Breast epithelium (tissue), 3 donors: ENCODE results near the gene CDK14.

ENCODE experiments used
- POLR2A ChIP-seq: fragments of 450-650 bp; IDR thresholded peaks from one replicate; pipeline ENCODE4 v1.6.1; 2016; ENCODE audit warnings: antibody characterized with exemption, mild to moderate bottlenecking, moderate library complexity
- TF ChIP-seq, protein P1 (sequence below), 3 donors: fragments of 450-650 bp; IDR thresholded peaks; one replicate each; pipeline ENCODE4 v1.5.1; 2016 to 2017; ENCODE audit warnings: antibody characterized with exemption in 3 of 3, mild to moderate bottlenecking in 3 of 3, moderate library complexity in 3 of 3

DNA sequence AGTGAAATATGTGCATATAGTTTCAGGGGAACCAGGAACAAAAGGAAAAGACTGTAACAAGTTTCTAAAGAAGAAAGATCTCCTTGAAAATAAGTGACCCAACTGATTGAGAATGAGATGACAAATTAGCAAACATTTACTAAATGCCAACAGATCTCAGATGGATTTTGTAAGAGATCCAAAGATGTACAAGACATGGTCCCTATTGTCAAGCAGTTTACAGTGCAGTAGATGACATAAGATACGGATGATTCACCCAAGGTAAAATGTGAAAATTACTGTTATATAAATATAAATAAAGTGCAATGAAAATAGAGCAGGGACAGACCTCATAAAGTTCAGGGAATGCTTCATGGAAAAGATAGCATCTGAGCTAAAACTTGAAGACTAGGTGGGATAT lies 546.6 kb downstream of the CDK14 start:
- TF ChIP-seq, protein P1, sequence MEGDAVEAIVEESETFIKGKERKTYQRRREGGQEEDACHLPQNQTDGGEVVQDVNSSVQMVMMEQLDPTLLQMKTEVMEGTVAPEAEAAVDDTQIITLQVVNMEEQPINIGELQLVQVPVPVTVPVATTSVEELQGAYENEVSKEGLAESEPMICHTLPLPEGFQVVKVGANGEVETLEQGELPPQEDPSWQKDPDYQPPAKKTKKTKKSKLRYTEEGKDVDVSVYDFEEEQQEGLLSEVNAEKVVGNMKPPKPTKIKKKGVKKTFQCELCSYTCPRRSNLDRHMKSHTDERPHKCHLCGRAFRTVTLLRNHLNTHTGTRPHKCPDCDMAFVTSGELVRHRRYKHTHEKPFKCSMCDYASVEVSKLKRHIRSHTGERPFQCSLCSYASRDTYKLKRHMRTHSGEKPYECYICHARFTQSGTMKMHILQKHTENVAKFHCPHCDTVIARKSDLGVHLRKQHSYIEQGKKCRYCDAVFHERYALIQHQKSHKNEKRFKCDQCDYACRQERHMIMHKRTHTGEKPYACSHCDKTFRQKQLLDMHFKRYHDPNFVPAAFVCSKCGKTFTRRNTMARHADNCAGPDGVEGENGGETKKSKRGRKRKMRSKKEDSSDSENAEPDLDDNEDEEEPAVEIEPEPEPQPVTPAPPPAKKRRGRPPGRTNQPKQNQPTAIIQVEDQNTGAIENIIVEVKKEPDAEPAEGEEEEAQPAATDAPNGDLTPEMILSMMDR (IDR thresholded peaks at IDR 0.05) = no peak
- TF ChIP-seq POLR2A = no peak
